M059J (cell line): ENCODE data around the gene ANKDD1B. TPM values are rescaled to one million over a fixed set of nuclear protein-coding genes. Genes with fewer than 3 reads are reported as not detected.

Experiments used
- DNase-seq: peaks from one replicate; pipeline ENCODE4 v3.0.0-alpha.2; 2012; ENCODE audit warnings: low read depth
- total RNA-seq: library from RNA; depleted of rRNA; stranded (reverse); fragments of >200 nt; shearing (Covaris generic); gene quantifications from 2 replicates; pipeline ENCODE4 v1.2.3, GENCODE V29; 2014

The ANKDD1B gene
- total RNA-seq, 1 experiment from 2014 or later: 0.05 TPM

DNA sequence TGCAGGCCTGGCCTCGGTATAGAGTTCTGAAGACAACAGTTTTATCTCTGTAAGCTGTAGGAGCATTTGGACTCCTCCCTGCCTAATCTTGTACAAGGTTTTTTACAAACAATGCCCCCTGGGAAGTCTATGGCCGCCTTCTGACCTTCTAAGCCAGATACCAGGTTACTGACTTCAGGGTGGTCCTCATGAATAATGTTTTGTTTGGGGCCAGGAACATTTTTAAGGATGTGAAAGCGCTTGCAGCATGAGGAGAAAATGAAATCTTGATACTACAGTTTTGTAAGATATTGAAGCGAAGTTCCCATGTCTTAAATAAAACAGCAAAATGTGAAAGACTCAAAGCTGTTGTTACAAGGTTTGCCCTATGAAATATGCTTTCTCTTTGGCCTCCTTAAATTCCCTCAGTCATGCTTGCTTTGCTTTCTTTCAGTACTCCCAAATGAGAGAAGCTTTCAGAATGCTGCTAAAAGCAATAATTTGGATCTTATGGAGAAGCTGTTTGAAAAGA lies 5.2 kb downstream of the ANKDD1B start:
- no peak for DNase-seq

DNA sequence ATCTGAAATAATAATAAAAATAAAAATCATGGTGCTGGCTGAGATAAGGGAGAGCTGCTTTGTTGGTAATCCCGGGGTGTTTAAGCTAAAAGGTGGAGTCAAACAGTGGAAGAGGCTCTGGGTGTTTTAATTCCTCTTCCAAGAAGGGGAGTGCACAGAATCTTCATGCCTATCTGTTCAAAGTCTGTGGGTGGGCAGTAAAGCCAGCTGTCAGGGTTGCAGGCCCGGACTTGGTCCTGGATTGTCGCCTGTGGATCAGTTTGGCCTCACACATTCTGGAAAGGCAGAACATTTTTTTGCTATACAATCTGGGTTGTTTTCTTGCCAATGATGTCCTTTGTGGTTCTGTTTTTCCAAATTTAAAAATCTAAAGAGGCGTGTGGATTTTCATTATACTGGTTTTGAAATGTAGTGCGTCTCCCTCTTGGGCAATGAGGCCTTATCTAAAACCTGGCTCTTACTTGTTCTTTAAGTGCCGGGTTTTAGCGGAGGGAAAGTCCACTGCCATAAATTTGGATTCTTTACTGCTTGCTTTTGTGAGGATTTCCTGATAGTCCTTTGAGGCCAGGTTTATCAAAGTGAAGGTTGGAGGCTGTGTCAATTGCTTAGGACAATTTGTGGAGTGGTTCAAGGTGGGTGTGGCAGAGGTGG lies 5.8 kb downstream of the ANKDD1B start:
- DNase-seq: no peak

DNA sequence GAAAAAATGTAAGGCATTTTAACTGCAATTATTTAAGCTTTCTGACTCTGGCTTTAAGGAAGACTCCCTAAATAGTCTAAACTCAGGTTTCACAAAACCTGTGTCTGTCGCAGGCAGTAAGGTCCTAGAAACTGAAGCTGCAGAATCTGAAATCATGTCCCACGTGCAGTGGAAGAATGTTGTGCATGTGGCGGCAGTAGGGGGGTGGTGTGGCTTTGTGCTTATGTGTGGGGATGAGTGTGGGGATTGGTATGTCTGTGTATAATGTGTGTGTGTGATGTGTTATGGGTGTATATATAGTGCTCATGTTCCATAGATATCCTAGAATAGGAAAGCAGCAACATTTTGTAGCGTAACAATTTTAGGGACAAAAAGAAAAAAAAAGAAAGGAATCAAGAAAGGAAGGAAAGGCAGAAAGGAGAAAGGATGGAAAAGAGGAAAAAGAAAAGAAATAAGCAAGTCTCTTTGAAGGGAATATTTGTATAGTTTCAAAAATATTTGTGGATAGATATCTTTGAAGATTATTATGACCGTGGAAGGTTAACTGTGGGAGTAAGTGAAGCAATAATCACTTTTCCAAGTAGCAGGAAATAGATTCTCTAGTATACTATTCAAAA lies 6.6 kb downstream of the ANKDD1B start:
- DNase-seq: no peak

DNA sequence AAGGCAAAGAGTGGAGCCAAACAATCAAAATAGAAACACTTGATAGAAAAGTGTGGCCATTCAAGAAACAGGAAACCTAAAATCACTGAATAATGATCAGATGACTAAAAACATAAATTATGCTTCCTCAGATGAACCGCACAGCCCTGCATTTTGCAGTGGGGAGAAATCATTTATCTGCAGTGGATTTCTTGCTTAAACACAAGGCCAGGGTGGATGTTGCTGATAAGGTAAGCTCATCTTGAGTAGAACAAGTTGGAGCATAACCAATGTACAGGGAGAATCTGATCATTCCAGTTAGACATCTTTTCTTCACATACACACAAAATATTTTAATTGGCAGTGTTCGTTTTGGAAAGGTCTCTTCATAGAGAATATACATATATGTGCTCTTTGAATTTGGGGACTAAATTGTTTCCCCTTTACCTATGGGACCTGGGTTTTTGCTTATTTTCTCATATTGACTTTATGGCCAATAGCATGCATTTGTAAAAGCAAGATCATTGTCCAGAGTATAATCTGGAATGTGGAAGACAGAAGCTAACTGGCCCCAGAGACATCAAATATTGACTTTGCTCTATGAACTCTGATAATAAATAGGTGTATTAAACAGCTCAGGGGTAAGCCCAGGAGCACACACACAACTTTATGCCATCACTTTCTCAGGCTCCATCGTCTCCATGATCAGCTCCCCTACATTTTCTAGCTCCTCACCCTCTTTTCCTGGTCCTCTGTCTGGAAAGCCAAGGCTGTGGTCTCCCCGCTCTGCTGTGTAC lies 9.1 kb downstream of the ANKDD1B start:
- DNase-seq: no peak

DNA sequence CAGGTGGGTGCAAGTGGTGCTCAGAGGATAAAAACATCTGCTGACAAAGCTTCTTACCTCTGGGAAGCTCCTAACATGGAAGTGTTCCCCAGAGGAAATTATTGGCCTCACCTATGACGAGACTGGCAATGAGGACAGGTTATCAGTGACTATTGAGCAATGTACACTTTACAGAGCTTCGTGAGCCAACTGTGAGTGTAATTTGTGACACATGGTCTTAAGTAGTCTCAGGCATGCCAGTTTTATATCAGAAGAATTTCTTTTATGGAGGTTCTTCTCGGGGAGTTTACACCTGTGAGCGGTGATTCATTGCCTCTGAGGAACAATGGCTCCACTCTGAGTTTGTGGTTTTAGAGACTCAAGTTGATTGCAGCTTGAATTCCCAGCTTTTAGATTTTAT lies 11.3 kb downstream of the ANKDD1B start:
- DNase-seq: peak; percentile 90

DNA sequence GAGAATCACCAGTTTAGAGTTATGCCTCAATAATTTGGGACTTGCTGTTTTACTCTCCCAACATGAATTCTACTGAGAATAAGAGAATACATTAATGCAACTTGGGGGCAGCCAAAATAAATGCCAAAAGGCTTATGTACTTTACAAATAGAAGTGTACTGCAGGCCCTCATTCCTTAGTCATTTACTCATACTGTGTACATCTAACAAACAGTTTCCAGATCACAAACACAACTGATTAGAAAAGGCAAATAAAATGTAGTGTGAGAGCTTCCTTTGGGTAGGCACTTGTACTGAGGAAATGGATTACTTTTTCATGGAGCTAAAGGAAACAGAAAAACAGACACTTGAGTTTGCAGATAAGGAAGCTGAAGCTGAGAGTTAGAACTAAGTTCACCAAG lies 12.6 kb downstream of the ANKDD1B start:
- DNase-seq: peak; percentile 29

DNA sequence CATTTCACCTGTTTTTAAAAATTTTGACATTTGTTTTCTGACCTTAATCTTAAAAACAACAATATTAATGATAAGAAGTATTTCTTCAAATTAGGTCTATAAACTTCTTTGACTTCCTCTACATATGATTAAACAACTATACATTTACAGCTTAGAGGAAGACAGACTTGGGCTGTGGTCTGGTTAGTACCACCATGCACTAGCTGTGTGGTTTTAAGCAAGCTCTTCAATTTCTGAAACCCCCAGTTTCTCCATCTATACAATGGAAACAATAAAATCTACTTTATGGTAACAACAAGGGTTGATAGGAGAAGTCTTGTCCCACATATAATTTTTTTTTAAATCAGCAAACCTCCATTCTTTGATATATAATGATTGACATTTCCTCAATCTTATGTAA lies 15.7 kb downstream of the ANKDD1B start:
- DNase-seq: no peak

DNA sequence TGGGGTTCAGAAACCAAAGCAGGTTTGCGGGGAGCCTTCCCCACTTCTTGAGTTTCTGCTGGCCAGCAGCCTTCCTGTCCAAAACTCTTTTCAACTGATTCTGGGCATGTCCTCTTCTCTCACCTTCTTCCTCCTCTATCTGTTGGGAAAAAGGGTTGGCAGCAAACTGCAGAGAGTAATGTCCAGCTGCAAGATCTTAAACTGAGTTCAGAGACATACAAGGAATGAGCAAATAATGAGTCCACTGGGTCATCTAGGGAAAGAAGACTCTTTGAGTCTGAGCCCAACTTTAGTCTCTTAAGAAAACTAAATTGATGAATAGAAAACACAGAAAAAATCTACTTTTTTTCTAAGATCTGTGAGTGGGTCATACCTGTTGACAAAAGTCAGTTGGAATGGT lies 16.5 kb downstream of the ANKDD1B start:
- no peak for DNase-seq

DNA sequence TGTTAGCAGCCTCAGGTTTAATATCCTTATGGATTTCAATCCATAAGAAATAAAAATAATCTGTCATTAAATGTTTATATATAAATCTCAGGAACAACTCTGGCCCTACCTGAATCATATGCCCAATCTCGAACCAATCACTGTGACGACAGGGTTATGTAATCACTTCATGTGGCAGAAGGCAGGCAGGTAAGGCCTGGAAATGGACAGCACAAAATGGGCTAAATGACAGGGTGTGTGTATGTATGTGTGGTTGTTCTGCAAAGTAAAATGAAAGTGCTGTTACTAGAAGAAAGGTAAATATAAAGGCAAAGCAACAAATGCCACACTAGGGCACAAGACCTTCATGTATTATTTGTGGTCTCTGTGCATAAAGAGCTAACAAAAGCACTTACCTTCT lies 19.6 kb downstream of the ANKDD1B start:
- no peak for DNase-seq

DNA sequence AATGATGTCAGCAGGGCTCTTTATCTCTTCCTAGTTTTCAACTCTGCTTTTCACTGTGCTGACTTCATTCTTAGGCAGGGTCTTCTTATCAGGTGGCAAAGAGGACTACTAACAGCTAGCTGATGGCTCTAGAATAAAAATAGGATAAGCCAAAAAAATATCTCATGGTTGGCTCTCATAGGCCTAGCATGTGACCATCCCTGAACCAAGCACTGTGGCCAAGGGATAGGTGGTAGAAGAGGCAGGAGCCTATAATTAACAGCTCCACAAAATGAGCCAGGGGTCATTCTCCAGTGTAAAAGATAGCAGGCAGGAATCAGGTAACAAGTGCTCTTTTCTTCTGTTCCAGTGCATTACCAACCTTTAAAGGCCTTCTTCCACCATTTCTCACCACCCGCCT lies 21.1 kb downstream of the ANKDD1B start:
- no peak for DNase-seq

DNA sequence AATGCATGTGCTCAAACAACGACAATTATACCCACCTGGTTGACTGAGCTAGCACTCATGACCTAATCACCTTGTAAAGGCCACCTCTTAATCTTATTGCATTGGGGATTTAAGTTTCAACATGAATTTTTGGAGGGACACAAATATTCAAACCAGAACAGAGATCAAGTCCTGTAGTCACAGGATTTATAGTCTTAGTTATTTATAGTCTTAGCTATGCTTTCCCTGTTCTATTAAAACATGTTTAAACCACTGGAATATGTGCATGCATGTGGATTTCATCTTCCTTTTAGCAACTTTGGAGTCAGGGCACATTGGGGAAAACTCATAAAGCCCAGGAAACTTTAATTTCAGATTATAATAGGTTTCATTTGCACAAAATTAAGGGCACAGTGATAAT lies 26.7 kb downstream of the ANKDD1B start:
- no peak for DNase-seq

DNA sequence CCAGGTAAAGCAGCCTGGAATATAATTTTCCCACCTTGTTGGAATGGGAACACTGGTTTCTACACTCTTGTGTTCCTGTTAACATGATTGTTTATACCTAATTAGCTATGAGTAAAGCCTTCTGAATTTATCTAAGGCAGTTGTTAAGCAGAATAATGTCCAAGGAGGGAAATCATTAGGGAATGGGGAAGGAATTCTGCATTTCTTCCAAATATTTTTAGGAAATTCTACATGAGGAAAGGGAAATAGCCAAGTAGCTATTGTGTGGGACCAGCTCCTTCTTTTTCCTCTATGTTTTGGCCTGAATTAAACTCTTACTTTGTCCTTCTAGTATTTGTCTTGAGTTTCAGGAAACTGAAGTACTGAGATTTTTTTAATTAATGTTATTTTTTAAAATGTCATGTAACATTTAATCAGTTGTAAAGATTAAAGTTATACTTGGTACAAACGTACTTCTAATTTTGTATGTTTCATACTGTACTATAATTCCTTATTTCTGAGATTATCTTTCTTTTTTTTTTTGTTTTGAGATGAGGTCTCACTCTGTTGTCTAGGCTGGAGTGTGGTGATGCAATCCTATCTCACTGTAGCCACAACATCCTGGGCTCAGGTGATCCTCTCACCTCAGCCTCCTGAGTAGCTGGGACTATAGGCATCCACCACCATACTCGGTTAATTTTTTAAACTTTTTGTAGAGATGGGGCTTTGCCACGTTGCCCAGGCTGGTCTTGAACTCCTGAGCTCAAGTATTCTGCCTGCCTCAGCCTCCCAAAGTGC lies 28.5 kb downstream of the ANKDD1B start:
- DNase-seq: peak; percentile 38

DNA sequence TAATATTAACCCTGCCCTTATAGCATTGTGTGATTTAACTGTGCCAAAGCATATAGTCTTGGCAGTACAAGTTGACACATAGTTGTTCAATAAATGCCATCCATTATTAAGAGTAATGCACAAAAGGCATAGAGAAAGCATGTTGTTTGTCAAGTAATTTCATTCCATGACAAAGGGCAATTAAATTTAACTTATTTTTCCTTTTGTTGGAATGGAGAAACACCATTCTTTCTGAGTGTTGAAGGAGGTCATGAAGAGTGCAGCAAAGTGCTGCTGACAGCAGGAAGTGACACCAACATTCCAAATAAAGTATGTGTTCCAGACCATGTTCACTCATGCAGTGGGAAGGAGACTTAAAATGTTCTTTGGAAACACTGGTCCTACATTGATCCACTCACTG lies 29.1 kb downstream of the ANKDD1B start:
- peak; percentile 90 for DNase-seq

DNA sequence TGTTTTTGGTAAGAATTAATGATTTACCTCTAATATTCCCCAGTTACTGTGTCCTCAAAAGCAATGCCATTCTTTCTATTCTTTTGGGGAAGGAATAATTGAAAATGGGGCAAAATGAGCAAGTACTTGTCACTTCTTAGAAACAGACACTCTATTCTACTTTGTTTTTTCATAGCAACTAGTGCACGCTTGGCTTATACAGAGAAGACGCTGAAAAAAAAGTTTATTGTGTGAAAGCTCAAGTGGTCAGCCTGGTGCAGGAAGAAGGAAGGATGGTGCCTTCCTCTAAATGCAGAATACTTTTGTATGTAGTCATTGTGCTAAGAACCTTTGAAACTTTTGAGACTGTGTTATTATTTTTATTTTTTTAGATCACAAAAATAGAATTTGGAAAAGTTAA lies 29.6 kb downstream of the ANKDD1B start:
- peak; percentile 38 for DNase-seq

DNA sequence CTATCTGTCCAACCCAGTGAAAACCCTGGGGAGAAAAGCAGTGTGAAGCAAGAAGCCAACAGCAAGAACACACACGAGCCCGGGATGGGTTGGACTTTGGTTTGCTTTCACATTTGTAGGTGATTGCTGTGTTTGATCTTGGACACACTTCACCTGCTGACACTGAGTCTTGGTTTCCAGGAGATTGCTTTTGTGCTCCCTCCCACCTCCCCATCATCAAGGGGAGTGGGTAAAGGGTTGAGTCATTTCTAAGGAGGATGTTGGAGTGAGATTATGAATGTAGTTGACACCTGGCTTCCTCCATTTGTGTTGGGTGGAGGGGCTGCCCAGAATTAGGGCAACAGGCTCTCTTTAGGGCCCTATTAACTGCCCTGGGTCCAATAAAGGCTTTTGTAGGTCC lies 37.5 kb downstream of the ANKDD1B start:
- no peak for DNase-seq

DNA sequence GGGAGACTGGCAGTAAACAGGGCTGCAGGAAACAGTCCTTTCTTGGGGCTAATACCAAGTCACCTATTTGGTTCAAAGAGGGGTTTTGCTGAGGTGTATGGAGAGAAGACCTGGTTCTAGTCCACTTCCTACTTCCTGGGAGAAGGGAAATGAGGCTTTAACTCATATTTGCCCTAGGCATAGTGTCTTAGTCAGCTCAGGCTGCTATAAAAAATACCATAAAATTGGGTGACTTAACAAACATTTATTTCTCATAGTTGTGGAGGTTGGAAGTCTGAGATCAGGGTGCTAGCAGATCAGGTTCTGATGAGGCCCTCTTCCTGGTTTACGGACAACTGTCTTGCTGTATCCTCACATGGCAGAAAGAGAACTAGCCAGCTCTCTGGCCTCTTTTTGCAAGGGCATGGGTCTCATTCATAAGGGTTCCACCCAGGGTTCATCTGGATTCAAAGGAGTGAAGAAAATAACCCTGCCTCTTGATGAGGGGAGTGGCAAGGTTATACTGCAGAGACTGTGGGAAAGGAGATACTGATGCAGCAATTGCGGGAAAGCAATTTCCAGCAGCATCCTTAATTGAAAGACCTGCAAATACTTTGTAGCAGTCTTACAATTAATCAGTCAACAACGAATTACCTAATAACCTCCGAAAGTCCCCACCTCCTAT lies 40.5 kb downstream of the ANKDD1B start:
- peak; percentile 53 for DNase-seq

DNA sequence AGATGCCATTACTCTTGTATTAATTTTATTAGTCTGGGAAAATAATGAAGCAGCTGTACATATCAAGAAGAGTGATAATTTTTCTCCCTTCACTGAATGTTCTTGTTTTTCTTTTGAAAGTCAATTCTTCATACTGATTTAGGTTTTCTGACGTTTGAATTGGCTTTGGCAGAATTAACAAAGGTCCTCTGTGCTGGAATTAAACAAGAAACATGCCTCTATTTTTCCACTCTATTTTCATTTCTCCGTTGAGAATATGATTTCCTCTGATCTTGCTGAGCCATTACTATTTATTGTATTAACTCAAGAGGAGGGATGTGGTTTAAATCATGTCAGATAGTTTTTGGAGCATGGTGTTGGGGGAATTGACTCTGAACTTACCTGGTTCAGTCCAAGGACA lies 42.3 kb downstream of the ANKDD1B start:
- no peak for DNase-seq

DNA sequence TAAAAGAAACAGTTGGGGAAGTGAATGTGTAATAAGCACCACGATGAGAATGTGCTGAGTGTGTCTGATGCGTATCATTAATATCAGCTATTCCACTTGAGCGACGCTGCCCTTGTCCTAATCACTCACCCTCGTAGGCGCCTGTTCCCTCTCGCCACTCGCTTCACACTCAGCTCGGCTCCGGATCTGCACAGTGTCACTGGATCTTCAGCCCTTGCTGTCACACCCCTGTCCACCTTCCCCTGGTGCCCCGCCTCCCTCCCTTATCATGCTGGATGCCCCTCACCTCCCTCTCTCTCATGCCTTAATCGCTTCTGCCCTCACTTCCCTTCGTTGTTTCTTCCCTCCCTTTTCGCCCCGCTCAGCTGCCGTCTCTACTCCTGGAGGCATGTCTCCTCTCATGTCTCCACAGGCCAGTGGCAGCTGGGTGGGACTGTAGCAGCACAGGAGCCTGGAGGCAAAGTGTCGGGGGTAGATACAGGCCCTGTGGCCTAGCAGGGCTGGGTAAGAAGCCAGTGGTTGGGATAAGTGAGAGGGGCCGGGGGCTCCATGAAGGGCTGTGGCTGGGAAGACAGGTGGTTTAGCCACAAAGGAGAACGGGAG lies 43.5 kb downstream of the ANKDD1B start:
- no peak for DNase-seq

DNA sequence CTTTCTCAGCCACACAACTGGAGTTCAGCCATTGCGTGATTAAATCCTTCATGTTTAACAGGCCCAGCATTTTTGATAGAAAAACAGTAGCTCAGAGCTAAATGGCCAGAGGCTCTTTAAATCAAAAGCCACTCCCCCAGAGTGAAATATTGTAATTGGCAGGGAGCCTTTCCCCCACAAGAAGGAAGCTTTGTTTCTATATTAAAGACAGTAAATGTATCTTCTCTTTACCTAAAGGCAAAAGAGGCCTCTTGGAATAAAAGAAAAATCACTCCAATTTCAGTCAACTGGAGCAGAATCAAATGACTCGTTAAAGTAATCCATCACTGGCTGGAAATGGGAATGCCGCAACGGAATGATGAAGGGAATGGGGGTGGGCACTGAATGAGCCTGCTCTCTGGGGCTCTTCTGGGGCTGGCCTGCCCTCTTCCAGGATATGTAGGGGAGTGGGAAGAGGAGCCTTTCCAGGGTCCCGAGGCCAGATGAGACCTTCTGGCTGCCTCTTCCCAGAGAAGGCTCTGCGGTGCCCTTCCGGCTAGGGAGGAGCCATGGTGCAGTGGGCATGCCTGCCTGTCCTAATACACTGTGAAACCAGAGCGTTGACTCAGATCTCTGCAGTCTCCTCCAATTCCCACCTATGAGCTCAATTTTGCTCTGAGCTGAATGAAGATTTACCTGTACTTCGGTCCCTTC lies 45.2 kb downstream of the ANKDD1B start:
- DNase-seq: peak; percentile 72

DNA sequence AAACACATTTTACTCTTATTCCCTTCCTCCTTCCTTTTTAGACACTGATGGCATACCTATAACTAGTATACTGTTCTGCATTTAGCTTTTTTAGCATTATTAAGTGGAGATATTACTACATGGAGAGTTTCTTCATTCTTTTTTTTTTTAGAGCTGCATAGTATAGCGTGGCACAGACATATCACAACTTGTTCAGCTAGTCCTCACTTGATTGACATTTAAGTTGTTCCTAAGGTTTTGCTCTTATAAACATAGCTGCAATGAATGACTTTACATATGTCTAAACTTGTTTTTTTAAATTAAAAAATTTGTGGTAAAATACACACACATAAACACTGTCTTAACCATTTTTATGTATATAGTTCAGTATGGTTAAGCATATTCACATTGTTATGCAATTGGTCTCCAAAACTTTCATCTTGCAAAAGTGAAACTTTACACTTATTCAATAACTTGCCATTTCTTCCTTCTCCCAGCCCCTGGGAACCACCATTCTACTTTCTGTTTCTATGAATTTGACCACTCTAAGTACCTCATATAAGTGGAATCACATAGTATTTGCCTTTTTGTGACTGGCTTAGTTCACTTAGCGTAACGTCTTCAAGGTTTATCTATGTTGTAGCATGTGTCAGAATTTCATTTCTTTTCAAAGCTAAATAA lies 48.7 kb downstream of the ANKDD1B start:
- no peak for DNase-seq
